Measurements from ENCODE around the gene RCVRN.

Gene RCVRN

GRCh38 chr17:9875441-9875840 lies 29.6 kb downstream of the RCVRN start:
- Mint-ChIP-seq H3K27me3 (ENCODE audit: low read depth) (no peaks in the 10 kb centered on the region), H3K4me1 (ENCODE audit: low read depth) (no peaks in the 10 kb centered on the region), H3K36me3 (ENCODE audit: low read depth) (no peaks in the 10 kb centered on the region), H3K4me3 (no peak overlapping the region), H3K9me3 (no peaks in the 10 kb centered on the region), H3K27ac (no peak overlapping the region)
- DNase-seq (ENCODE audit: low spot score), result no peak

- no peak for DNase-seq (ENCODE audit: low spot score)
- H3K27me3 Mint-ChIP-seq (ENCODE audit: low read depth), result no peaks in the 10 kb centered on the region
- no peak overlapping the region for H3K27ac Mint-ChIP-seq
- H3K4me3 Mint-ChIP-seq, result no peak overlapping the region
- H3K36me3 Mint-ChIP-seq (ENCODE audit: low read depth), result no peaks in the 10 kb centered on the region
- no peaks in the 10 kb centered on the region for H3K4me1 Mint-ChIP-seq (ENCODE audit: low read depth)
- H3K9me3 Mint-ChIP-seq, result no peaks in the 10 kb centered on the region
Measured at GRCh38 chr17:9874722-9875121, 30.3 kb downstream of the RCVRN start.

GRCh38 chr17:9872852-9873251 lies 32.2 kb downstream of the RCVRN start:
- H3K9me3 Mint-ChIP-seq, result no peaks in the 10 kb centered on the region
- no peaks in the 10 kb centered on the region for H3K27me3 Mint-ChIP-seq (ENCODE audit: low read depth)
- no peaks in the 10 kb centered on the region for H3K36me3 Mint-ChIP-seq (ENCODE audit: low read depth)
- no peaks in the 10 kb centered on the region for H3K4me1 Mint-ChIP-seq (ENCODE audit: low read depth)
- no peak for DNase-seq (ENCODE audit: low spot score)
- no peak overlapping the region for H3K27ac Mint-ChIP-seq
- H3K4me3 Mint-ChIP-seq, result no peak overlapping the region

GRCh38 chr17:9868552-9868951 lies 36.5 kb downstream of the RCVRN start:
- DNase-seq (ENCODE audit: low spot score), result no peak
- H3K4me1 Mint-ChIP-seq (ENCODE audit: low read depth), result no peaks in the 10 kb centered on the region
- H3K4me3 Mint-ChIP-seq, result no peak overlapping the region

GRCh38 chr17:9865586-9865985 lies 39.5 kb downstream of the RCVRN start:
- no peak for DNase-seq (ENCODE audit: low spot score)
- H3K27ac Mint-ChIP-seq, result no peak overlapping the region
- H3K4me1 Mint-ChIP-seq (ENCODE audit: low read depth), result no peaks in the 10 kb centered on the region
- H3K9me3 Mint-ChIP-seq, result peaks cover 4% of the 10 kb centered on the region
- no peak overlapping the region for H3K4me3 Mint-ChIP-seq
- no peaks in the 10 kb centered on the region for H3K36me3 Mint-ChIP-seq (ENCODE audit: low read depth)
- H3K27me3 Mint-ChIP-seq (ENCODE audit: low read depth), result no peaks in the 10 kb centered on the region

More at GRCh38 chr17:9868552-9868951, 36.5 kb downstream of the RCVRN start:
- Mint-ChIP-seq H3K27ac (no peak overlapping the region), H3K9me3 (peaks cover 4% of the 10 kb centered on the region), H3K36me3 (ENCODE audit: low read depth) (no peaks in the 10 kb centered on the region), H3K27me3 (ENCODE audit: low read depth) (no peaks in the 10 kb centered on the region)

GRCh38 chr17:9862949-9863348 lies 42.1 kb downstream of the RCVRN start:
- H3K4me1 Mint-ChIP-seq (ENCODE audit: low read depth), result no peaks in the 10 kb centered on the region
- H3K27ac Mint-ChIP-seq, result no peak overlapping the region
- peaks cover 15% of the 10 kb centered on the region for H3K9me3 Mint-ChIP-seq
- DNase-seq (ENCODE audit: low spot score), result no peak
- no peak overlapping the region for H3K4me3 Mint-ChIP-seq
- no peaks in the 10 kb centered on the region for H3K27me3 Mint-ChIP-seq (ENCODE audit: low read depth)
- no peaks in the 10 kb centered on the region for H3K36me3 Mint-ChIP-seq (ENCODE audit: low read depth)

GRCh38 chr17:9862220-9862619 lies 42.9 kb downstream of the RCVRN start:
- H3K9me3 Mint-ChIP-seq, result peaks cover 19% of the 10 kb centered on the region
- no peaks in the 10 kb centered on the region for H3K36me3 Mint-ChIP-seq (ENCODE audit: low read depth)
- H3K27ac Mint-ChIP-seq, result no peak overlapping the region
- H3K4me3 Mint-ChIP-seq, result no peak overlapping the region
- no peak for DNase-seq (ENCODE audit: low spot score)
- H3K27me3 Mint-ChIP-seq (ENCODE audit: low read depth), result no peaks in the 10 kb centered on the region
- no peaks in the 10 kb centered on the region for H3K4me1 Mint-ChIP-seq (ENCODE audit: low read depth)

- no peak overlapping the region for H3K27ac Mint-ChIP-seq
- DNase-seq (ENCODE audit: low spot score), result no peak
- no peaks in the 10 kb centered on the region for H3K36me3 Mint-ChIP-seq (ENCODE audit: low read depth)
- no peaks in the 10 kb centered on the region for H3K27me3 Mint-ChIP-seq (ENCODE audit: low read depth)
- no peak overlapping the region for H3K4me3 Mint-ChIP-seq
- H3K4me1 Mint-ChIP-seq (ENCODE audit: low read depth), result no peaks in the 10 kb centered on the region
- peaks cover 19% of the 10 kb centered on the region for H3K9me3 Mint-ChIP-seq
Measured at GRCh38 chr17:9860851-9861250, 44.2 kb downstream of the RCVRN start.

- DNase-seq (ENCODE audit: low spot score), result no peak
- Mint-ChIP-seq H3K27me3 (ENCODE audit: low read depth) (no peaks in the 10 kb centered on the region), H3K4me1 (ENCODE audit: low read depth) (no peaks in the 10 kb centered on the region), H3K27ac (no peak overlapping the region), H3K4me3 (no peak overlapping the region), H3K9me3 (peaks cover 15% of the 10 kb centered on the region), H3K36me3 (ENCODE audit: low read depth) (no peaks in the 10 kb centered on the region)
Measured at GRCh38 chr17:9859781-9860180, 45.3 kb downstream of the RCVRN start.

GRCh38 chr17:9855036-9855435 lies 50.0 kb downstream of the RCVRN start:
- no peak for DNase-seq (ENCODE audit: low spot score)
- Mint-ChIP-seq H3K4me3 (no peak overlapping the region), H3K27me3 (ENCODE audit: low read depth) (no peaks in the 10 kb centered on the region), H3K36me3 (ENCODE audit: low read depth) (no peaks in the 10 kb centered on the region), H3K9me3 (peaks cover 15% of the 10 kb centered on the region), H3K4me1 (ENCODE audit: low read depth) (no peaks in the 10 kb centered on the region), H3K27ac (no peak overlapping the region)

- H3K27ac Mint-ChIP-seq, result no peak overlapping the region
Measured at GRCh38 chr17:9854255-9854654, 50.8 kb downstream of the RCVRN start.

GRCh38 chr17:9850151-9850550 lies 54.9 kb downstream of the RCVRN start:
- Mint-ChIP-seq H3K36me3 (ENCODE audit: low read depth) (no peaks in the 10 kb centered on the region), H3K9me3 (no peaks in the 10 kb centered on the region), H3K27ac (no peak overlapping the region), H3K27me3 (ENCODE audit: low read depth) (no peaks in the 10 kb centered on the region), H3K4me1 (ENCODE audit: low read depth) (no peaks in the 10 kb centered on the region), H3K4me3 (no peak overlapping the region)
- DNase-seq (ENCODE audit: low spot score), result no peak

More at GRCh38 chr17:9854255-9854654, 50.8 kb downstream of the RCVRN start:
- Mint-ChIP-seq H3K27me3 (ENCODE audit: low read depth) (no peaks in the 10 kb centered on the region), H3K9me3 (peaks cover 15% of the 10 kb centered on the region), H3K36me3 (ENCODE audit: low read depth) (no peaks in the 10 kb centered on the region), H3K4me3 (no peak overlapping the region), H3K4me1 (ENCODE audit: low read depth) (no peaks in the 10 kb centered on the region)
- no peak for DNase-seq (ENCODE audit: low spot score)
